NCI-H2171 treated with DMSO at 0.1 percent for 48 hours (cell line): ENCODE results near the gene SATB2.

Experiments
- DNase-seq: peaks from one replicate; lab custom pipeline; 2025; lab: John Stamatoyannopoulos, UW

SATB2 gene

GRCh38 chr2:199322151-199322550 lies 135.6 kb downstream of the SATB2 start:
- no peak for DNase-seq

- DNase-seq = no peak
Measured at GRCh38 chr2:199317646-199318045, 140.1 kb downstream of the SATB2 start.

GRCh38 chr2:199316851-199317250 lies 140.9 kb downstream of the SATB2 start:
- DNase-seq = no peak

DNA sequence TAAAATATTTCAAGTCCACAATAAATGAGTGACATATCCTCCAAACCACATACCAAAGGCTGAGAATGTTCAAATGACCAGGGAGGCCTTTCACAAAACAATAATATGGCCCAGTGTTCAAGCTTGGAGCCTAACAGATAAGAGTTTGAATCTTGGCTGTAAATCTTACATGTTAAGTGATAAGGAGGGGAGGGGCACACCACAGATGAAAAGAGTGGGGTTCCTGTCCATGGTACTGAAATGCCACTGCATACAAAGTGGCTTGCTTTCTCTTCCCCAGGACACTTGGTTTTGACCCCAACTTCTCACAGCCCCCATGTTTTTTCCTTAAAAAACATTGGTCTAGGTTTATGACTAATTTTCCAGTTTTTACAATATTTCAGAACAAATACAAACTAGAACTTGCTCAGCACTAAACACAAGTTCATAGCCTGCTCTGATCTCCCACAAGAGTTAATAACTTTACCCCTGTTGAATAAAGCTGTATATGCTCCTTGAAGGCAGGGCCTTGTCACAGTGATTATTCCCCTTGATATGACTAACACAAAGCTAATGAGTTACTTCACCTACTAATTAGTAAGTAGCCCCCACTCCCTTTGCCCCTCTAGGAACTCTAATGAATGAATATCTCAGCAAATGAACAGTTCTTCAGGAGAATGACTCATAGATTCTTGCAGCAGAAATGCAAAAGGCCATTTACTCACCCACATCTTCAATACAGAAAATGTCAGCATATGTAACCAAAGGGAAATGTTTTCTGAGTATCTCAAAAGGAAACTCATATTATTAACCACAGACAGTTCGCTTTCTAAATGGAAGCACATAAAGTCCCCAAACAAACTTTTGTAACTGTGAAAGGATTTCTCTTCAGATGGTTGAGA lies 142.2 kb downstream of the SATB2 start:
- no peak for DNase-seq

- no peak for DNase-seq
Measured at GRCh38 chr2:199312931-199313330, 144.8 kb downstream of the SATB2 start.

- DNase-seq = peak; percentile 91
Measured at GRCh38 chr2:199310771-199311585, 146.8 kb downstream of the SATB2 start.

- DNase-seq = peak; percentile 98
Measured at GRCh38 chr2:199309973-199310372, 147.8 kb downstream of the SATB2 start.

GRCh38 chr2:199309411-199309810 lies 148.3 kb downstream of the SATB2 start:
- DNase-seq = peak; percentile 60

GRCh38 chr2:199308567-199308966 lies 149.2 kb downstream of the SATB2 start:
- no peak for DNase-seq

DNA sequence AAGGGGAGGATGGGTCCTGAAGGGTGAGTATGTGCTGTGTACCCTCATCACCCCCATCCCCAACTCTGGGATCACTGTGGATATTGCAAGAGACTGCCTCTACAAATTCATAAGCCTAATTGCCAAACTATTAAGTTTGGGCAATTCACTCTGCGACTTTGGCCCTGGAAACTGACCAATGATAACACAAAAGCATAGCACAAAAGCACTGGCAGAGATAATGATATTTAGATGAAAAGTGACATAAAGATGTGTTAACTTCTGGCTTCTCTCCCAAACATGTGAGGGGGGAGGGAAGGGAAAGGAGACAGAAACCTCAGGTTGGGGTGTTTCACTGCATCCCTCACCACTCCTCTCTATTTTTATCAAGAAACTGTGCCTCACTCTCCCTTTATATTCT lies 150.3 kb downstream of the SATB2 start:
- no peak for DNase-seq

DNA sequence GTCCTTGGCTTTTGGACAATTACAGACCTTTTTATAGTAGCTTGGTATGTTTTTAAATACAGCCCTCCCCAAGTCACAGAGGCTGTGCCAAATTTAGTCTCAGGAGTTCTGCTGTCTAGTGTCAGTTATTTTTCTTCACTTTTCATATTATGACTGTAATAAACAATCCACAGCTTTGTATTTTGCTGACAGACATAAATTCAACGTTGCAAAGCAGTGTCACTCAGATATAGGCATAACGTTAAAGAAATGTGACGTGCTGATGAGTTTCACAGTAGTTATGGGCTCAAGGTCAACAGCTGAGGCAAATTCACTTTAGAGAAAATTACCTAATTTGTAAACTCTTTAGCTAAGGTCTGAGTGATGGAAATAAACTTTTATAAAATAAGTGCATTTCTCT lies 151.6 kb downstream of the SATB2 start:
- no peak for DNase-seq

DNA sequence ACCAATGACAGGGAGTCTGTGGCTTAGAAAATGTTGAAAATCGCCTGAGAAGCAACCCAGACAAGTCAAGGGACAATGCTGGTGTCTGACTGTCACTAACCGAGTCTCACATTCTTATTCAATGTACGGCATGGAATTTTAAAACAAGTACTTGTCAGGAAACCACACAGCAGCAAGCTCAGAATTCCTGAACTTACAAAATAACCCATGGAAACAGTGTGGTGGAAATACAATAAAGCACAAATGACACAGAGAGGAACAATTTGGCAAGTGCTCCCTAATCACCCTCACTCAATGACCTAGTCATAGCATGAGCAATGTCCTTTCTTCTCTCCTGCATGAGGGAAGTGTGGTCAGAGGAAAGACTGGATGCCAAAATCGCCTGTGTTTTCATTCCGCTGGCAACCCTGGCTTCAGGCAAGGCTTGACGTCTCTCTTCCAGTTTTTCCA lies 154.0 kb downstream of the SATB2 start:
- DNase-seq = no peak

GRCh38 chr2:199302851-199303250 lies 154.9 kb downstream of the SATB2 start:
- DNase-seq = no peak

DNA sequence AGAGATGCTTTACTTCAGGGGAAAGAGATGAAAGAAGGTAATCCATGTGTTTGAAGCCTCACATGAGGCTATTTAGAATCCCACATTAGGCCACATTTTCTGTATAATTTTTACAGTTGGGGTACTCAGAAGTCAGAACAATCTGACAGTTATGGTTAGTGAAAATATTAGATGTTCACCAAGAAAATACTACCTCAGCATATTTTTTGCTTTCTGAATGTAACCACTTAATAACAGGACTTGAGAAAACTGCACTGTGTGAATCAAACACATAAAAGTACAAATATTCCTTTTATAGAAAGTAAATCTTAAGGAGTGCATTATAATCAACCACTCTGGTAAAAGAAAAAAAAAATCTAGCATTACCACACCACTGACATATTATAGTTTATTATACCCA lies 169.3 kb downstream of the SATB2 start:
- no peak for DNase-seq

DNA sequence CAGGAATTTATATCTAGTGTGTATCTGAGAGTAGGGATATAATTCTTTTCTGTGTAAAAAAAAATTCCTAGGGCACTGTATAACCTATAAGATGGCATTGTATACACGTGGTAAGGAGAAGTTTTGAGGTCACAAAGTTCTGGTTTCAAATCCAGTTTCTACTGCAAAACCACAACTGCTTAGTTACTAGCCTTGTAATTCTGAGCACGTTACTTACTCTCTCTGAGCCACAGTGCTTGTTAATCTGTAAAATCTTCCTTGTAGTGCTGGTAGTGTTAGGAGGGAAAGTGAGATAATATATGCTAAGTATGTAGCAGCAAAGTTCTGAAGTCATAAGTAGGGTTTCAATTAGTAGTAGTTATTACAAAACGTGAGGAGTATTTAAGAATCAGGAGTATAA lies 175.4 kb downstream of the SATB2 start:
- DNase-seq = peak; percentile 33

- DNase-seq = no peak
Measured at GRCh38 chr2:199279146-199279545, 178.6 kb downstream of the SATB2 start.

GRCh38 chr2:199278099-199278498 lies 179.6 kb downstream of the SATB2 start:
- DNase-seq = peak; percentile 59

DNA sequence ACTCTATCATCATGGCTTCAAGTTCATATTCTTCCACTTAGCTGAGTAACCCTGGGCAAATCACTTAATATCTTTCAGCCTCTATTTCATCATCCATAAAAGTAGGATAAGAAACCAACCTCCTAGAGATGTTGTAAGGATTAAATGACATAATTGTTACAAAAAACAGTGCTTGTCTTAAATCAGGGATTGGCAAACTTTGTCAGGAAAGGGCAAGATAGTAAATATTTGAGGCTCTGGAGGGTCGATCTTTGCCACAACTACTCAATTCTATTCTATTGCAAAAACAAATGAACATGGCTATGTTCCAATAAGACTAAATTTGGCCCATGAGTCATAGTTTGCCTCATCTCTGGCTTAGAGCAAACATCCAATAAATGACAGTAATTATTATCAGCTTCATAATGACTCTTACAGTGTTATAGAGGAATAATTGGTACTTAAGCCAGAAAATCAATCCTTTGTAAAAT lies 184.7 kb downstream of the SATB2 start:
- DNase-seq = no peak

GRCh38 chr2:199261936-199262335 lies 195.8 kb downstream of the SATB2 start:
- no peak for DNase-seq

- peak; percentile 50 for DNase-seq
Measured at GRCh38 chr2:199261239-199261638, 196.5 kb downstream of the SATB2 start.

DNA sequence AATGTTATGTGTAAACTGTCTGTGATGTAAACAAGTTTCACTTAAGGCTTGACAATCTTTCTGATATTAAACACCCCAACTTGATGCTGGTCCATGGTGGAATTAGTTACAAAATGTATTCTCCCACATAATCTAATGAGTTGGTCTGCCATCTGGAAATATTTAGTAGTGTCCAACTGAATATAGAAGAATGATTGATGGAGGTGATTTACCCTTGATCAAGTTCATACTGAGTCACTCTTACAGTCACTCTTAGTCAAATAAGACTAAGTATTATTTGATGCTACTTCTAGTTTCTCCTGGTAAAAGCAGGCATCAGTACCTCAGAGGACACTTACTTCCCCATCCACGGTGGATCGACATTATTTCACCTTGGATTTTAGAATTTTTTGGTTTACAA lies 198.1 kb downstream of the SATB2 start:
- DNase-seq = no peak

- DNase-seq = no peak
Measured at GRCh38 chr2:199258291-199258690, 199.4 kb downstream of the SATB2 start.
